ENCODE data around the gene DTNB. TPM values are rescaled to one million over a fixed set of nuclear protein-coding genes. Genes with fewer than 3 reads are reported as not detected.

The DTNB gene
- polyA plus RNA-seq, 1 donor from 2014 or later = 22.5 TPM

DNA sequence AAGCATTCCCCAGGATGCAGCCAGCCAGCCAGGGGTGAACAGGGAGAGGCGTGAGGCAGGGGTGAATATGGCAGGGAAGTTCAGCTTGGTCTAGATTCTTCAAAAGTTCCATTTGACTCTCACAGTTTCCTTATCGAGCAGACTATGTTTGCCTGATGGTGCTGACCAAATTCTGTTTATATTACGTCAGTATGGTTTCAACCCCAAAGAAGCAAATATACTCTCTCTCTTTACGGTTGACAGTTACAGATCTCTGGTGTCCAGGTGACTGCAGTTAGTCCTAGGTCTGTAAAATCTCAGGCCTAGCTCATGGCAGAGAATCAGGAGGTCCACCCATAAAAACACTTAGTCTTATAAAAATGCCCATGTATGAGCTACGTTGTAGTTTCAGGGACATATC is 293.4 kb downstream of the DTNB start:
- no peaks in the 10 kb centered on the region for H3K27me3 ChIP-seq (ENCODE audit: insufficient read depth, low read depth, low read length)
- no peaks in the 10 kb centered on the region for H3K9me2 ChIP-seq (ENCODE audit: insufficient read depth, low read length)
- no peaks in the 10 kb centered on the region for H4K20me1 ChIP-seq (ENCODE audit: insufficient read depth)
- no peak overlapping the region for H3K4me2 ChIP-seq (ENCODE audit: low read length)
- no peaks in the 10 kb centered on the region for H3K36me3 ChIP-seq (ENCODE audit: insufficient read depth, low read length)
- H3K4me3 ChIP-seq (ENCODE audit: low read length) = no peak overlapping the region
- H3K79me2 ChIP-seq (replicated peaks; ENCODE audit: insufficient read depth, low read length) = no peaks in the 10 kb centered on the region
- H3K9ac ChIP-seq (ENCODE audit: low read length) = no peak overlapping the region
- no peak overlapping the region for H3K27ac ChIP-seq (ENCODE audit: low read length)
- H3F3A ChIP-seq (ENCODE audit: insufficient read depth, low read length, poor library complexity, severe bottlenecking) = no peaks in the 10 kb centered on the region
- H3K9me3 ChIP-seq (ENCODE audit: low read length) = no peaks in the 10 kb centered on the region
- H2AFZ ChIP-seq (ENCODE audit: low read depth, low read length) = no peak overlapping the region
- TF ChIP-seq SMC3 (conservative IDR thresholded peaks at IDR 0.05; ENCODE audit: poor library complexity) = no peak
- no peak for TF ChIP-seq EZH2 (IDR thresholded peaks at IDR 0.05; ENCODE audit: borderline replicate concordance, insufficient read depth, low read length, poor library complexity, severe bottlenecking)
- TF ChIP-seq, protein P1, sequence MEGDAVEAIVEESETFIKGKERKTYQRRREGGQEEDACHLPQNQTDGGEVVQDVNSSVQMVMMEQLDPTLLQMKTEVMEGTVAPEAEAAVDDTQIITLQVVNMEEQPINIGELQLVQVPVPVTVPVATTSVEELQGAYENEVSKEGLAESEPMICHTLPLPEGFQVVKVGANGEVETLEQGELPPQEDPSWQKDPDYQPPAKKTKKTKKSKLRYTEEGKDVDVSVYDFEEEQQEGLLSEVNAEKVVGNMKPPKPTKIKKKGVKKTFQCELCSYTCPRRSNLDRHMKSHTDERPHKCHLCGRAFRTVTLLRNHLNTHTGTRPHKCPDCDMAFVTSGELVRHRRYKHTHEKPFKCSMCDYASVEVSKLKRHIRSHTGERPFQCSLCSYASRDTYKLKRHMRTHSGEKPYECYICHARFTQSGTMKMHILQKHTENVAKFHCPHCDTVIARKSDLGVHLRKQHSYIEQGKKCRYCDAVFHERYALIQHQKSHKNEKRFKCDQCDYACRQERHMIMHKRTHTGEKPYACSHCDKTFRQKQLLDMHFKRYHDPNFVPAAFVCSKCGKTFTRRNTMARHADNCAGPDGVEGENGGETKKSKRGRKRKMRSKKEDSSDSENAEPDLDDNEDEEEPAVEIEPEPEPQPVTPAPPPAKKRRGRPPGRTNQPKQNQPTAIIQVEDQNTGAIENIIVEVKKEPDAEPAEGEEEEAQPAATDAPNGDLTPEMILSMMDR (IDR thresholded peaks at IDR 0.05; ENCODE audit: poor library complexity, severe bottlenecking) = no peak
- TF ChIP-seq POLR2AphosphoS5 (IDR thresholded peaks at IDR 0.05) = no peak
- TF ChIP-seq, protein P2, sequence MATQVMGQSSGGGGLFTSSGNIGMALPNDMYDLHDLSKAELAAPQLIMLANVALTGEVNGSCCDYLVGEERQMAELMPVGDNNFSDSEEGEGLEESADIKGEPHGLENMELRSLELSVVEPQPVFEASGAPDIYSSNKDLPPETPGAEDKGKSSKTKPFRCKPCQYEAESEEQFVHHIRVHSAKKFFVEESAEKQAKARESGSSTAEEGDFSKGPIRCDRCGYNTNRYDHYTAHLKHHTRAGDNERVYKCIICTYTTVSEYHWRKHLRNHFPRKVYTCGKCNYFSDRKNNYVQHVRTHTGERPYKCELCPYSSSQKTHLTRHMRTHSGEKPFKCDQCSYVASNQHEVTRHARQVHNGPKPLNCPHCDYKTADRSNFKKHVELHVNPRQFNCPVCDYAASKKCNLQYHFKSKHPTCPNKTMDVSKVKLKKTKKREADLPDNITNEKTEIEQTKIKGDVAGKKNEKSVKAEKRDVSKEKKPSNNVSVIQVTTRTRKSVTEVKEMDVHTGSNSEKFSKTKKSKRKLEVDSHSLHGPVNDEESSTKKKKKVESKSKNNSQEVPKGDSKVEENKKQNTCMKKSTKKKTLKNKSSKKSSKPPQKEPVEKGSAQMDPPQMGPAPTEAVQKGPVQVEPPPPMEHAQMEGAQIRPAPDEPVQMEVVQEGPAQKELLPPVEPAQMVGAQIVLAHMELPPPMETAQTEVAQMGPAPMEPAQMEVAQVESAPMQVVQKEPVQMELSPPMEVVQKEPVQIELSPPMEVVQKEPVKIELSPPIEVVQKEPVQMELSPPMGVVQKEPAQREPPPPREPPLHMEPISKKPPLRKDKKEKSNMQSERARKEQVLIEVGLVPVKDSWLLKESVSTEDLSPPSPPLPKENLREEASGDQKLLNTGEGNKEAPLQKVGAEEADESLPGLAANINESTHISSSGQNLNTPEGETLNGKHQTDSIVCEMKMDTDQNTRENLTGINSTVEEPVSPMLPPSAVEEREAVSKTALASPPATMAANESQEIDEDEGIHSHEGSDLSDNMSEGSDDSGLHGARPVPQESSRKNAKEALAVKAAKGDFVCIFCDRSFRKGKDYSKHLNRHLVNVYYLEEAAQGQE (IDR thresholded peaks at IDR 0.05; ENCODE audit: borderline replicate concordance) = no peak
- no peak for TF ChIP-seq RAD21 (conservative IDR thresholded peaks at IDR 0.05)
- no peak for TF ChIP-seq TAF1 (IDR thresholded peaks at IDR 0.05; ENCODE audit: low read depth)
- TF ChIP-seq MXI1 (conservative IDR thresholded peaks at IDR 0.05; ENCODE audit: poor library complexity, severe bottlenecking) = no peak
- TF ChIP-seq EP300 (conservative IDR thresholded peaks at IDR 0.05; ENCODE audit: poor library complexity, severe bottlenecking) = no peak

DNA sequence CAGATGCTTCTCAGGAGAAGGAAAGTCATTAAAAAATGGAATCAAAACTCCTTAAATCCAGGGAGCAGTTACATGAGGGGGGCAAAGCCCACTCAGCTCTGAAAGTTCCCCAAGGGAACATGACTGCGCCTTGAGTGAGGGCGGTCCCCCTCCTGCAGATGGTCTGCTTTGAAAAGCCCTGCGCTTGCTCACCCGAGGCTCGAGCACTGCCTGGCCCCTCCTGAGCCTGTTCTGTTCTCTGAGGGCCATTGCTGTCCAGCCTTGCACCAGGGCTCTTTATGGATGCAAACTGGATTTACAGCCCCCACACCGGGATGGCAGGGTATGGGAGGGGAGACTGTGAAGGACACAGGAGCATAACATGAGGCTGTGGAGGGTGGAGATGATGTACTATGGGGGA is 293.8 kb downstream of the DTNB start:
- H3K4me3 ChIP-seq (ENCODE audit: low read length) = no peak overlapping the region
- no peak overlapping the region for H3K27ac ChIP-seq (ENCODE audit: low read length)
- H3K36me3 ChIP-seq (ENCODE audit: insufficient read depth, low read length) = no peaks in the 10 kb centered on the region
- H3K9me3 ChIP-seq (ENCODE audit: low read length) = no peaks in the 10 kb centered on the region
- no peaks in the 10 kb centered on the region for H3K79me2 ChIP-seq (replicated peaks; ENCODE audit: insufficient read depth, low read length)
- no peak overlapping the region for H3K9ac ChIP-seq (ENCODE audit: low read length)
- H3F3A ChIP-seq (ENCODE audit: insufficient read depth, low read length, poor library complexity, severe bottlenecking) = no peaks in the 10 kb centered on the region
- no peaks in the 10 kb centered on the region for H4K20me1 ChIP-seq (ENCODE audit: insufficient read depth)
- H3K9me2 ChIP-seq (ENCODE audit: insufficient read depth, low read length) = no peaks in the 10 kb centered on the region
- H3K4me2 ChIP-seq (ENCODE audit: low read length) = no peak overlapping the region
- TF ChIP-seq, protein P2 (IDR thresholded peaks at IDR 0.05; ENCODE audit: borderline replicate concordance) = no peak
- no peak for TF ChIP-seq EP300 (conservative IDR thresholded peaks at IDR 0.05; ENCODE audit: poor library complexity, severe bottlenecking)
- TF ChIP-seq, protein P1 (IDR thresholded peaks at IDR 0.05; ENCODE audit: poor library complexity, severe bottlenecking) = no peak
- no peak overlapping the region for H2AFZ ChIP-seq (ENCODE audit: low read depth, low read length)
- H3K27me3 ChIP-seq (ENCODE audit: insufficient read depth, low read depth, low read length) = no peaks in the 10 kb centered on the region
